Measurements from ENCODE around the gene SERPING1. TPM values are rescaled to one million over a fixed set of nuclear protein-coding genes. Genes with fewer than 3 reads are reported as not detected.

SERPING1 gene
- total and polyA plus RNA-seq, 2 donors (not counting 3 experiments of a cell fraction or from before 2014, with no cell fraction given): 0.30 TPM; not detected in 1

DNA sequence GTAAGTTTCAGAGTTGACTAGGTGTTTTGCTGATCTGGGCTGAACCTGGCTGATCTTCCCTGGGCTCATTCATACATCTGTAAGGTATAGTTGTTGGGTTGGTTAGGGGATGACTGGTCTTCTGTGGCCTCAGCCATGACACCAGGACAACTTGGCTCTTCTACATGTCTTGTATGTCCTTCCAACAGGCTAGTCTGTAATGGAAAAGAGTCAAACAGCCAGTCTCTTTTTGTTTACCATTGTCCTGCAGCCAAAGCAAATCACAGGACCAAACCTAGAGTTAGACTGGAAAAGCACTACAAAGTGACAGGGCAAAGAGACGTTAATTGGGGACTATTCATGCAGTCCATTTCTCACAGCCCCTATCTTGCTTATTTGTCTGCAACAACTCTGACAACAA lies 17.8 kb downstream of the SERPING1 start:
- FAIRE-seq (no peak), DNase-seq (ENCODE audit: low read depth, low spot score) (no peak)
- BruUV-seq (replicated peaks): no TSS peak
- Histone ChIP-seq H2AFZ (ENCODE audit: low read depth, low read length) (no peak overlapping the region), H3K9me3 (replicated peaks; ENCODE audit: control insufficient read depth, insufficient read depth, low read length) (no peaks in the 10 kb centered on the region), H3K27ac (ENCODE audit: insufficient read depth, low read depth, low read length) (no peak overlapping the region), H3K4me2 (ENCODE audit: insufficient read depth, low read length) (no peak overlapping the region), H3K4me3 (replicated peaks in 1 of 3; ENCODE audit: insufficient read depth in 1 of 3, low read depth in 1 of 3, low read length in 3 of 3) (no peak overlapping the region), H4K20me1 (replicated peaks; ENCODE audit: control insufficient read depth, extremely low read depth, insufficient read depth, low read length) (no peaks in the 10 kb centered on the region), H3K4me1 (ENCODE audit: control insufficient read depth, extremely low read depth, insufficient read depth, low read length) (no peaks in the 10 kb centered on the region), H3K9ac (replicated peaks; ENCODE audit: extremely low read depth, insufficient read depth, low read length) (no peak overlapping the region), H3K79me2 (ENCODE audit: control insufficient read depth, insufficient read depth, low read length) (no peaks in the 10 kb centered on the region), H3K36me3 (ENCODE audit: control insufficient read depth in 2 of 2, extremely low read depth in 1 of 2, insufficient read depth in 2 of 2, low read length in 2 of 2) (no peaks in the 10 kb centered on the region), H3K9me1 (replicated peaks; ENCODE audit: control insufficient read depth, extremely low read depth, insufficient read depth, low read length) (no peaks in the 10 kb centered on the region), H3K27me3 (ENCODE audit: control insufficient read depth in 2 of 2, insufficient read depth in 2 of 2, low read length in 2 of 2) (peaks cover 0 to 4% of the 10 kb centered on the region in 2 experiments)
- CTCF ChIA-PET: interaction anchor here (1.9 to 3.6 kb wide), 2 partner anchors 29 to 47 kb away, joined by 4 to 10 read pairs; partner anchors contain the start of gene UBE2L6
- intact Hi-C loops (cut with micrococcal nuclease): no loop called here
- dilution Hi-C loops (cut with MboI; ENCODE audit: extremely low pct_ligation_motif_present, low sequenced_read_pairs): no loop called here
- POLR2A ChIA-PET: no interaction called here
- TF ChIP-seq EZH2 (IDR thresholded peaks at IDR 0.05; ENCODE audit: borderline replicate concordance, low read depth, low read length, severe bottlenecking) (no peak), JUN (IDR thresholded peaks at IDR 0.05; ENCODE audit: borderline replicate concordance, insufficient read depth, insufficient read length, low read depth) (no peak), CTCF (IDR thresholded peaks at IDR 0.05; ENCODE audit: extremely low read depth in 1 of 2, insufficient read depth in 1 of 2, low read depth in 1 of 2, low read length in 2 of 2) (no peak), MYC (IDR thresholded peaks at IDR 0.05; ENCODE audit: low read depth, low read length) (no peak)
- TF ChIP-seq, protein P1, sequence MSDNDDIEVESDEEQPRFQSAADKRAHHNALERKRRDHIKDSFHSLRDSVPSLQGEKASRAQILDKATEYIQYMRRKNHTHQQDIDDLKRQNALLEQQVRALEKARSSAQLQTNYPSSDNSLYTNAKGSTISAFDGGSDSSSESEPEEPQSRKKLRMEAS (IDR thresholded peaks at IDR 0.05; ENCODE audit: insufficient read depth, insufficient read length): no peak

DNA sequence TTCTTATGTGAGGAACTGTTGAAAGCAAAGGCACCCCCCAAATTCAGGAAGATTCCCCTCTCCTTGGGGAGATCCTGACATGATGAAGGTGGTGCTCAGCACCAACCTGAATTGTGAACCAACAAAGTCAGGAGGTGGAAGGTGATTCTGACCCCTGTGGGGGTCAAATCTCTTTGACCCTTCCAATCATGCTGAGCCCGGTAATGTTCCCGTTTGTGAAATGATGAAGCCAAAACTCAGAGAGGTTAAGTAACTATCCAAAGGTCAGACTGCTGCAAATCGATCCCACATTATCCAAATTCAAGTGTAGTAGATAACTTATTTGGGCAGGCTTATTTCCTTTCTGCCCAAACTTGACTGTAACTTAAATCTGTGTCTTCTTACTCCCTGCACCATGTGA lies 19.1 kb downstream of the SERPING1 start:
- intact Hi-C loops (cut with micrococcal nuclease): no loop called here
- Histone ChIP-seq H3K9me1 (replicated peaks; ENCODE audit: control insufficient read depth, extremely low read depth, insufficient read depth, low read length) (no peaks in the 10 kb centered on the region), H3K4me1 (ENCODE audit: control insufficient read depth, extremely low read depth, insufficient read depth, low read length) (no peaks in the 10 kb centered on the region), H3K9ac (replicated peaks; ENCODE audit: extremely low read depth, insufficient read depth, low read length) (no peak overlapping the region), H3K36me3 (ENCODE audit: control insufficient read depth in 2 of 2, extremely low read depth in 1 of 2, insufficient read depth in 2 of 2, low read length in 2 of 2) (no peaks in the 10 kb centered on the region), H2AFZ (ENCODE audit: low read depth, low read length) (no peak overlapping the region), H3K27me3 (ENCODE audit: control insufficient read depth in 2 of 2, insufficient read depth in 2 of 2, low read length in 2 of 2) (peaks cover 0 to 4% of the 10 kb centered on the region in 2 experiments), H3K9me3 (replicated peaks; ENCODE audit: control insufficient read depth, insufficient read depth, low read length) (no peaks in the 10 kb centered on the region), H3K27ac (ENCODE audit: insufficient read depth, low read depth, low read length) (no peak overlapping the region), H3K4me2 (ENCODE audit: insufficient read depth, low read length) (no peak overlapping the region), H3K79me2 (ENCODE audit: control insufficient read depth, insufficient read depth, low read length) (no peaks in the 10 kb centered on the region), H3K4me3 (replicated peaks in 1 of 3; ENCODE audit: insufficient read depth in 1 of 3, low read depth in 1 of 3, low read length in 3 of 3) (no peak overlapping the region), H4K20me1 (replicated peaks; ENCODE audit: control insufficient read depth, extremely low read depth, insufficient read depth, low read length) (no peaks in the 10 kb centered on the region)
- DNase-seq (ENCODE audit: low read depth, low spot score): no peak
- TF ChIP-seq EZH2 (IDR thresholded peaks at IDR 0.05; ENCODE audit: borderline replicate concordance, low read depth, low read length, severe bottlenecking) (no peak), POLR2A (IDR thresholded peaks at IDR 0.05; ENCODE audit: low read depth, low read length) (no peak), FOS (IDR thresholded peaks at IDR 0.05; ENCODE audit: borderline replicate concordance, insufficient read depth, low read length) (no peak), MYC (IDR thresholded peaks at IDR 0.05; ENCODE audit: low read depth, low read length) (no peak), JUN (IDR thresholded peaks at IDR 0.05; ENCODE audit: borderline replicate concordance, insufficient read depth, insufficient read length, low read depth) (no peak), GATA2 (IDR thresholded peaks at IDR 0.05; ENCODE audit: insufficient read depth, insufficient read length, low read depth, low read length) (no peak), CTCF (IDR thresholded peaks at IDR 0.05; ENCODE audit: extremely low read depth in 1 of 2, insufficient read depth in 1 of 2, low read depth in 1 of 2, low read length in 2 of 2) (no peak)
- BruUV-seq (replicated peaks): no TSS peak
- POLR2A ChIA-PET: interaction anchor here (0.7 kb wide), 1 partner anchor 34 kb away, joined by 3 read pairs; no protein-coding TSS in a partner anchor
- CTCF ChIA-PET: no interaction called here
- dilution Hi-C loops (cut with MboI; ENCODE audit: extremely low pct_ligation_motif_present, low sequenced_read_pairs): no loop called here
- FAIRE-seq: no peak

All from endothelial cell of umbilical vein (primary cell).